ENCODE data around the gene PRRX2. TPM values are rescaled to one million over a fixed set of nuclear protein-coding genes. Genes with fewer than 3 reads are reported as not detected.

PRRX2 gene
- total and polyA plus RNA-seq, 4 donors, result 0.03 to 0.08 TPM; not detected in 2

- no peak overlapping the region for H3K27ac ChIP-seq (ENCODE audit: low read depth in 1 of 2, low read length in 2 of 2)
Measured at GRCh38 chr9:129632460-129632859, 33.0 kb upstream of the PRRX2 start.

DNA sequence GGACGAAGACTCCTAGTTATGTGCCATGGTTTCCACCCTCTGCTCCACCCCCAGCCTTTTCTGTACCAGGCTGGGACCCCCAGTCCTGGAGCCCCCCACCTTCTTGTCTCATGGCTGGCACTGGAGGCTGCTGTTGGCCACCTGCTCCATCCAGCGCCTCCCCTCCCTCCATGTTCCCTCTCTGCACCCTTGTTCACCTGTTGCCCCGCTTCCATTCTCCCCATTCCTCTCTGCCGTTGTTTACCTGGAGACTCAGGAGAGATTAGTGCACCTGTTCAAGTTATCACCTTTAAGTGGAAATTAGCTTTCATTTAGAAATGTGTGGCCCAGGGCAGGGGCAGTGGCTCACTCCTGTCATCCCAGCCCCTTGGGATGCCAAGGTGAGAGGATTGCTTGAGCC lies 32.2 kb upstream of the PRRX2 start:
- Histone ChIP-seq H3K4me3 (ENCODE audit: low read depth in 1 of 3, low read length in 3 of 3) (no peak overlapping the region), H3K9me3 (ENCODE audit: control insufficient read depth in 4 of 4, low read length in 3 of 4) (no peaks in the 10 kb centered on the region), H3K27ac (ENCODE audit: low read depth in 1 of 2, low read length in 2 of 2) (no peak overlapping the region), H3K36me3 (ENCODE audit: control insufficient read depth in 4 of 4, insufficient read depth in 3 of 4, low read depth in 1 of 4, low read length in 3 of 4) (peaks cover 4 to 54% (median 33%) of the 10 kb centered on the region in 4 donors), H3K27me3 (ENCODE audit: control insufficient read depth in 4 of 4, insufficient read depth in 4 of 4, low read length in 3 of 4) (no peaks in the 10 kb centered on the region), H3K9ac (ENCODE audit: low read depth in 1 of 2, low read length in 2 of 2) (no peak overlapping the region), H3K4me1 (ENCODE audit: control insufficient read depth in 4 of 4, insufficient read depth in 4 of 4, low read length in 3 of 4) (peaks cover 0 to 25% (median 15%) of the 10 kb centered on the region in 4 donors)
- TF ChIP-seq FOXA2 (IDR thresholded peaks at IDR 0.05), result no peak
- TF ChIP-seq NR2F2 (IDR thresholded peaks at IDR 0.05), result no peak
- no peak for TF ChIP-seq JUND (IDR thresholded peaks at IDR 0.05)
- TF ChIP-seq, protein P1, sequence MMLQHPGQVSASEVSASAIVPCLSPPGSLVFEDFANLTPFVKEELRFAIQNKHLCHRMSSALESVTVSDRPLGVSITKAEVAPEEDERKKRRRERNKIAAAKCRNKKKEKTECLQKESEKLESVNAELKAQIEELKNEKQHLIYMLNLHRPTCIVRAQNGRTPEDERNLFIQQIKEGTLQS (IDR thresholded peaks at IDR 0.05), result no peak
- no peak for DNase-seq (ENCODE audit: low spot score)
- 93% methylated on average over 4 of the region's 4 CpGs for WGBS

More at GRCh38 chr9:129632460-129632859, 33.0 kb upstream of the PRRX2 start:
- 91% methylated on average over 13 of the region's 13 CpGs for WGBS
- no peak overlapping the region for H3K4me3 ChIP-seq (ENCODE audit: low read depth in 1 of 3, low read length in 3 of 3)
- peaks cover 4 to 46% (median 30%) of the 10 kb centered on the region in 4 donors for H3K36me3 ChIP-seq (ENCODE audit: control insufficient read depth in 4 of 4, insufficient read depth in 3 of 4, low read depth in 1 of 4, low read length in 3 of 4)
- H3K27me3 ChIP-seq (ENCODE audit: control insufficient read depth in 4 of 4, insufficient read depth in 4 of 4, low read length in 3 of 4), result no peaks in the 10 kb centered on the region
- DNase-seq (ENCODE audit: low spot score), result no peak
- peaks cover 2 to 32% (median 23%) of the 10 kb centered on the region in 4 donors for H3K4me1 ChIP-seq (ENCODE audit: control insufficient read depth in 4 of 4, insufficient read depth in 4 of 4, low read length in 3 of 4)
- no peak overlapping the region for H3K9ac ChIP-seq (ENCODE audit: low read depth in 1 of 2, low read length in 2 of 2)
- no peaks in the 10 kb centered on the region for H3K9me3 ChIP-seq (ENCODE audit: control insufficient read depth in 4 of 4, low read length in 3 of 4)
- no peak for TF ChIP-seq TAF1 (conservative IDR thresholded peaks at IDR 0.05)
- TF ChIP-seq, protein P2, sequence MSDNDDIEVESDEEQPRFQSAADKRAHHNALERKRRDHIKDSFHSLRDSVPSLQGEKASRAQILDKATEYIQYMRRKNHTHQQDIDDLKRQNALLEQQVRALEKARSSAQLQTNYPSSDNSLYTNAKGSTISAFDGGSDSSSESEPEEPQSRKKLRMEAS (IDR thresholded peaks at IDR 0.05), result no peak
- TF ChIP-seq HNF4G (IDR thresholded peaks at IDR 0.05), result no peak
- no peak for TF ChIP-seq JUND (IDR thresholded peaks at IDR 0.05)
- no peak for TF ChIP-seq CTCF (IDR thresholded peaks at IDR 0.05; ENCODE audit: low read depth, low read length, missing input control)
- no peak for TF ChIP-seq REST (IDR thresholded peaks at IDR 0.05)
- no peak for TF ChIP-seq FOXA2 (IDR thresholded peaks at IDR 0.05)
- no peak for TF ChIP-seq GABPA (IDR thresholded peaks at IDR 0.05 in 1 of 2, conservative IDR thresholded peaks at IDR 0.05 in 1 of 2)
- TF ChIP-seq NR2F2 (IDR thresholded peaks at IDR 0.05), result no peak
- TF ChIP-seq RXRA (IDR thresholded peaks at IDR 0.05), result no peak
- TF ChIP-seq, protein P1 (IDR thresholded peaks at IDR 0.05), result no peak
- TF ChIP-seq RAD21 (IDR thresholded peaks at IDR 0.05), result no peak

All from liver (tissue), 9 donors.